Suprapubic skin (tissue), 4 donors: ENCODE results near the gene BACH1.

Experiments used
- CTCF ChIP-seq, 2 donors: fragments of 200-600 bp in 1 of 2; fragments of 450-650 bp in 1 of 2; sonication (generic) in 1 of 2; IDR thresholded peaks; one replicate each; pipeline ENCODE4 v1.5.1; 2016 to 2019; ENCODE audit warnings: antibody characterized with exemption in 2 of 2, mild to moderate bottlenecking in 1 of 2, moderate library complexity in 1 of 2
- EP300 ChIP-seq: sonication (generic); formaldehyde crosslinking; IDR thresholded peaks from one replicate; pipeline ENCODE4 v1.6.1; 2017; ENCODE audit warnings: antibody characterized with exemption
- POLR2A ChIP-seq, 2 donors: fragments of 450-650 bp; IDR thresholded peaks; one replicate each; pipeline ENCODE4 v1.6.1; 2017; ENCODE audit warnings: antibody characterized with exemption in 2 of 2, mild to moderate bottlenecking in 2 of 2, moderate library complexity in 2 of 2
- POLR2AphosphoS5 ChIP-seq, 3 donors: sonication (generic); formaldehyde crosslinking; IDR thresholded peaks; one replicate each; pipeline ENCODE4 v1.6.1; 2017; ENCODE audit warnings: antibody characterized with exemption in 3 of 3

- no peak for TF ChIP-seq CTCF (IDR thresholded peaks at IDR 0.05)
- TF ChIP-seq POLR2AphosphoS5 (IDR thresholded peaks at IDR 0.05), result peak; percentile 9 to 59 (median 32)
- no peak for TF ChIP-seq EP300
- TF ChIP-seq POLR2A (IDR thresholded peaks at IDR 0.05), result no peak
Observed at GRCh38 chr21:29299046-29299915, 559 bp downstream of the BACH1 start.
